GM13976 (cell line): ENCODE data around the gene MOB3A.

Experiments
- DNase-seq: peaks from one replicate; pipeline ENCODE4 v3.0.0; 2012; ENCODE audit warnings: low spot score
- CTCF ChIP-seq: IDR thresholded peaks from 2 replicates; pipeline ENCODE4 v1.5.1; 2012; ENCODE audit warnings: borderline replicate concordance, mild to moderate bottlenecking; ENCODE audit not compliant: insufficient read depth; ENCODE audit errors: extremely low read depth, missing control alignments, control extremely low read depth
- in situ Hi-C: fragments of 300-500 bp; cut with MboI; formaldehyde crosslinking; loops from one replicate; pipeline ENCODE4 v1.12.0; 2022; ENCODE audit warnings: low sequenced_read_pairs, mixed read lengths, inconsistent platforms; ENCODE audit not compliant: unreplicated experiment

Gene MOB3A

GRCh38 chr19:2113439-2114211 lies 17.5 kb upstream of the MOB3A start:
- no peak for DNase-seq
- TF ChIP-seq CTCF = no peak
- in situ Hi-C loops = no loop called here

GRCh38 chr19:2112516-2113320 lies 16.6 kb upstream of the MOB3A start:
- DNase-seq = no peak
- in situ Hi-C loops = no loop called here
- no peak for TF ChIP-seq CTCF

- no peak for DNase-seq
- no peak for TF ChIP-seq CTCF
- in situ Hi-C loops = no loop called here
Measured at GRCh38 chr19:2111886-2112285, 15.8 kb upstream of the MOB3A start.

GRCh38 chr19:2111425-2111824 lies 15.3 kb upstream of the MOB3A start:
- in situ Hi-C loops = no loop called here
- TF ChIP-seq CTCF = no peak

GRCh38 chr19:2110822-2111221 lies 14.7 kb upstream of the MOB3A start:
- TF ChIP-seq CTCF = no peak
- no peak for DNase-seq
- in situ Hi-C loops = no loop called here

More at GRCh38 chr19:2111425-2111824, 15.3 kb upstream of the MOB3A start:
- no peak for DNase-seq

GRCh38 chr19:2109046-2109864 lies 13.1 kb upstream of the MOB3A start:
- DNase-seq = no peak
- in situ Hi-C loops = no loop called here
- no peak for TF ChIP-seq CTCF
